Right atrium auricular region (tissue), 2 donors: ENCODE data around the gene NFASC. TPM values are rescaled to one million over a fixed set of nuclear protein-coding genes. Genes with fewer than 3 reads are reported as not detected.

Experiments used
- DNase-seq: peaks from one replicate; pipeline ENCODE4 v3.0.0-alpha.2; 2019; ENCODE audit warnings: low spot score
- H3K27ac ChIP-seq, 2 donors: fragments of 200-600 bp; sonication (generic); 1 replicate in 1 of 2; 2 replicates in 1 of 2; pipeline ENCODE4 v1.5.1; 2016 to 2019
- H3K27me3 ChIP-seq, 2 donors: fragments of 200-600 bp; sonication (generic); one replicate each; pipeline versions ENCODE4 v1.5.1 to v1.6.0; 2017 to 2019
- H3K36me3 ChIP-seq: fragments of 200-600 bp; sonication (generic); one replicate; pipeline ENCODE4 v1.5.1; 2016
- H3K4me1 ChIP-seq, 2 donors: fragments of 200-600 bp; sonication (generic); one replicate each; pipeline versions ENCODE4 v1.5.1 to v1.6.0; 2017 to 2019
- H3K4me3 ChIP-seq, 2 donors: fragments of 200-600 bp; sonication (generic); 1 replicate in 1 of 2; 2 replicates in 1 of 2; pipeline ENCODE4 v1.5.1; 2017 to 2019; ENCODE audit warnings: mild to moderate bottlenecking in 1 of 2, moderate library complexity in 1 of 2
- H3K9me3 ChIP-seq, 2 donors: fragments of 200-600 bp; sonication (generic); one replicate each; pipeline ENCODE4 v1.5.1; 2019
- CTCF ChIP-seq, 2 donors: fragments of 200-600 bp; sonication (generic); IDR thresholded peaks; one replicate each; pipeline ENCODE4 v1.5.1; 2019; ENCODE audit warnings: antibody characterized with exemption in 2 of 2
- total RNA-seq, 2 donors: library from RNA; depleted of rRNA; stranded (reverse); fragments of >200 nt; gene quantifications; one replicate each; pipeline ENCODE4 v1.1.0, GENCODE V29; 2016

NFASC gene
- total RNA-seq, 2 donors from 2014 or later: 38.5 to 45.9 TPM

GRCh38 chr1:204859861-204860267, 10.8 kb upstream of the NFASC start:
- H3K4me3 ChIP-seq: no peak overlapping the region
- no peaks in the 10 kb centered on the region for H3K36me3 ChIP-seq
- H3K27me3 ChIP-seq: no peaks in the 10 kb centered on the region
- TF ChIP-seq CTCF (IDR thresholded peaks at IDR 0.05): no peak
- H3K27ac ChIP-seq: peak overlapping the region in 1 of 2 donors; percentile 18
- peaks cover 0 to 22% of the 10 kb centered on the region in 2 donors for H3K4me1 ChIP-seq
- no peak for DNase-seq
- H3K9me3 ChIP-seq: no peaks in the 10 kb centered on the region

DNA sequence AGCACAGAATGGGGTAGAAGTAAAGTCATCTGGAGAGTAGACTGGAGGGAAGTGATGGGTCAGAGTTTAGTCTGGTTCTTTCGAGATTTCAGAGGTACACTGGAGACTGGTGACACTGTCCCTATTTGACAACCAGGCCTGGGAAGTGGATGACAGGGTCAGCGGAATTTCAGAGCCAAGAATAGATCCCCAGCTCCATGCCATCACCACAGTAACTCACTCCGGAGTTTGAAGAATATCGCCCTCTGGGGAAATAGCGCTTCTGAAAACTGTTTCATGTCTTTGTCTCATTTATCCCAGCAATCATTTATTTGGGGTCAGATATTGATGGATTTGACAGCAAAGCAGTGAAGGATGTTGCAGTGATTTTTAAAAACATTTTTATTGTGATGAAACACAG, 7.6 kb upstream of the NFASC start:
- Histone ChIP-seq H3K27me3 (no peaks in the 10 kb centered on the region), H3K4me3 (no peak overlapping the region), H3K27ac (peak overlapping the region; percentile 51 to 70), H3K36me3 (no peaks in the 10 kb centered on the region), H3K9me3 (no peaks in the 10 kb centered on the region), H3K4me1 (peaks cover 0 to 44% of the 10 kb centered on the region in 2 donors)
- peak in 1 of 2 donors; percentile 31 for TF ChIP-seq CTCF (IDR thresholded peaks at IDR 0.05)
- no peak for DNase-seq

GRCh38 chr1:204863730-204864129, 6.9 kb upstream of the NFASC start:
- Histone ChIP-seq H3K27me3 (no peaks in the 10 kb centered on the region), H3K27ac (peak overlapping the region in 1 of 2 donors; percentile 70), H3K36me3 (no peaks in the 10 kb centered on the region), H3K4me3 (no peak overlapping the region), H3K9me3 (no peaks in the 10 kb centered on the region), H3K4me1 (peaks cover 0 to 51% of the 10 kb centered on the region in 2 donors)
- no peak for DNase-seq
- TF ChIP-seq CTCF (IDR thresholded peaks at IDR 0.05): no peak

DNA sequence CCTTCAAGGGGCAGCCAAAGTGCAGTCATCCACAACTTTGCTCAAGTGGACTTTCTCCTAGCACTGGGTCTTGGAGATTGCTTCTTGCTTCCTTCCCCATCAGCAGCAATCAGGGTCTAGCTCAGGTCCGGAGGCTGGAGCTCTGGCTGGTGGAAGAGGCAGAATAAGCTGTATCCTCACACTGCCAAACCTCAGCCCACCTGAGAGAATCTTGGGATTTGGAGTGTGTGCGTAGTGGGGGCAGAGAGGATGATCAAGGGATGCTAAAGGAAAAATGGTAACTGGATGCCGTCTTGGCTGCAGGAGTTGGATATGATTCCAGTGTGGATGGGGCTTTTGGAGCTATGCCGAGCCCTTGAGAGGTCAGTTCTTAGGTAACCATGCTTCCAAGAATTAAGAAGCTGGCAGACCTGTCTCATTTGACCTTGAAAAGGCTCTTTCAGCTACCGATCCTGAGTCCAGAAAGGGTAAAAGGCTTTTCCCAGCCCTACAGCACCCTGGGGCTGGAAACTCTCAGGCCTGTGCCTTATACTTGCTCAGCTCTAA, 4.5 kb upstream of the NFASC start:
- no peaks in the 10 kb centered on the region for H3K36me3 ChIP-seq
- no peaks in the 10 kb centered on the region for H3K27me3 ChIP-seq
- no peak for DNase-seq
- no peak overlapping the region for H3K4me3 ChIP-seq
- TF ChIP-seq CTCF (IDR thresholded peaks at IDR 0.05): no peak
- H3K27ac ChIP-seq: no peak overlapping the region
- H3K9me3 ChIP-seq: no peaks in the 10 kb centered on the region
- peaks cover 0 to 59% of the 10 kb centered on the region in 2 donors for H3K4me1 ChIP-seq

GRCh38 chr1:204867203-204867602, 3.5 kb upstream of the NFASC start:
- no peak for TF ChIP-seq CTCF (IDR thresholded peaks at IDR 0.05)
- DNase-seq: no peak
- Histone ChIP-seq H3K9me3 (no peaks in the 10 kb centered on the region), H3K4me3 (no peak overlapping the region), H3K4me1 (peaks cover 0 to 66% of the 10 kb centered on the region in 2 donors), H3K27me3 (no peaks in the 10 kb centered on the region), H3K36me3 (no peaks in the 10 kb centered on the region), H3K27ac (peak overlapping the region in 1 of 2 donors; percentile 62)
